Activated T-cell treated with anti-CD3 and anti-CD28 coated beads, Interleukin-2, amount 50 U/mL, for 72 hours (primary cell): ENCODE results near the gene KCNK4. TPM values are rescaled to one million over a fixed set of nuclear protein-coding genes. Genes with fewer than 3 reads are reported as not detected.
A peak's percentile ranks its signal among the peaks of the same experiment; 100 is the strongest.
"Not testable (repeated sequence)": the region's sequence is repeated elsewhere in the genome, so short reads cannot be mapped to it uniquely, and the experiment has no call there.

Experiments
- ATAC-seq, 2 donors: fragments of 150-1000 bp; cut with Tn5 transposase; replicated peaks in 1 of 2; 2 replicates each; pipeline ENCODE4 v1.10.0; 2021; ENCODE audit warnings: moderate library complexity in 2 of 2, mild to moderate bottlenecking in 1 of 2
- DNase-seq, 2 donors: peaks; one replicate each; pipeline ENCODE4 v3.0.0; 2021 to 2022; ENCODE audit warnings: mixed read lengths in 1 of 2
- H3K27ac Mint-ChIP-seq: one replicate; pipeline ENCODE4 v1.8.0; 2022; ENCODE audit warnings: mild to moderate bottlenecking, moderate library complexity, mixed read lengths
- H3K27me3 Mint-ChIP-seq: one replicate; pipeline ENCODE4 v1.8.0; 2022; ENCODE audit warnings: low read depth, mixed read lengths
- H3K36me3 Mint-ChIP-seq, 2 donors: one replicate each; pipeline ENCODE4 v1.8.0; 2022; ENCODE audit warnings: mixed read lengths in 2 of 2, mild to moderate bottlenecking in 1 of 2; ENCODE audit not compliant: insufficient read depth in 2 of 2
- H3K4me1 Mint-ChIP-seq: one replicate; pipeline ENCODE4 v1.8.0; 2022; ENCODE audit warnings: low read depth, mixed read lengths
- H3K4me3 Mint-ChIP-seq, 2 donors: one replicate each; pipeline ENCODE4 v1.8.0; 2022; ENCODE audit warnings: mild to moderate bottlenecking in 2 of 2, mixed read lengths in 2 of 2, moderate library complexity in 2 of 2
- H3K9me3 Mint-ChIP-seq, 2 donors: one replicate each; pipeline ENCODE4 v1.8.0; 2022; ENCODE audit warnings: mixed read lengths in 2 of 2
- total RNA-seq, 2 donors: library from RNA; stranded (reverse); gene quantifications; one replicate each; pipeline ENCODE4 v1.2.3, GENCODE V29; 2022

KCNK4 gene
- under 1 TPM in 1 of 2 donors, not detected in 1; 0.35 TPM for total RNA-seq

- Mint-ChIP-seq H3K36me3 (peaks cover 4 to 5% of the 10 kb centered on the region in 2 donors), H3K27me3 (peaks cover 45% of the 10 kb centered on the region), H3K9me3 (no peaks in the 10 kb centered on the region), H3K4me3 (peak within 1 kb of the TSS; percentile 73 to 79), H3K27ac (peak within 1 kb of the TSS; percentile 43), H3K4me1 (peaks cover 8% of the 10 kb centered on the region)
- ATAC-seq (peak in 1 of 2 donors; percentile 5), DNase-seq (no peak)
These were observed at the start of gene KCNK4 for GRCh38 chr11:64291262-64291751. KCNK4 (plus strand) TSS chr11:64291302; CDS start chr11:64293019, 1,717 bp downstream.

- ATAC-seq: peak; percentile 5 to 8
- DNase-seq: no peak
- Mint-ChIP-seq H3K36me3 (peaks cover 1% of the 10 kb centered on the region in 2 donors), H3K4me1 (peaks cover 33% of the 10 kb centered on the region), H3K27me3 (no peaks in the 10 kb centered on the region), H3K27ac (peak overlapping the region; percentile 88), H3K9me3 (no peaks in the 10 kb centered on the region), H3K4me3 (peak overlapping the region; percentile 88 to 93)
These were observed 49.4 kb upstream of the KCNK4 start for GRCh38 chr11:64241491-64242374.

GRCh38 chr11:64243236-64243854, 47.8 kb upstream of the KCNK4 start:
- no peak for ATAC-seq
- Mint-ChIP-seq H3K27ac (no peak overlapping the region), H3K36me3 (peaks cover 1% of the 10 kb centered on the region in 2 donors), H3K27me3 (no peaks in the 10 kb centered on the region), H3K4me1 (peaks cover 40% of the 10 kb centered on the region), H3K9me3 (no peaks in the 10 kb centered on the region), H3K4me3 (peak overlapping the region; percentile 88 to 93)
- DNase-seq: no peak

- peak overlapping the region; percentile 31 to 93 for H3K4me3 Mint-ChIP-seq
- no peak overlapping the region for H3K27ac Mint-ChIP-seq
- DNase-seq: no peak
- no peaks in the 10 kb centered on the region for H3K9me3 Mint-ChIP-seq
- H3K36me3 Mint-ChIP-seq: peaks cover 1% of the 10 kb centered on the region in 2 donors
- no peak for ATAC-seq
- H3K4me1 Mint-ChIP-seq: peaks cover 40% of the 10 kb centered on the region
- no peaks in the 10 kb centered on the region for H3K27me3 Mint-ChIP-seq
These were observed 47.0 kb upstream of the KCNK4 start for GRCh38 chr11:64244107-64244506.

GRCh38 chr11:64244966-64245365, 46.1 kb upstream of the KCNK4 start:
- Mint-ChIP-seq H3K4me1 (peaks cover 42% of the 10 kb centered on the region), H3K27ac (no peak overlapping the region)
- DNase-seq: no peak

GRCh38 chr11:64245401-64245796, 45.7 kb upstream of the KCNK4 start:
- ATAC-seq (no peak), DNase-seq (peak in 1 of 2 donors; percentile 31)
- no peak overlapping the region for H3K27ac Mint-ChIP-seq
- H3K4me1 Mint-ChIP-seq: peaks cover 41% of the 10 kb centered on the region
- peaks cover 1% of the 10 kb centered on the region in 2 donors for H3K36me3 Mint-ChIP-seq
- H3K9me3 Mint-ChIP-seq: no peaks in the 10 kb centered on the region
- H3K27me3 Mint-ChIP-seq: no peaks in the 10 kb centered on the region
- peak overlapping the region; percentile 93 for H3K4me3 Mint-ChIP-seq

More at GRCh38 chr11:64244966-64245365, 46.1 kb upstream of the KCNK4 start:
- no peak for ATAC-seq
- H3K36me3 Mint-ChIP-seq: peaks cover 1% of the 10 kb centered on the region in 2 donors
- peak overlapping the region; percentile 93 for H3K4me3 Mint-ChIP-seq
- no peaks in the 10 kb centered on the region for H3K27me3 Mint-ChIP-seq
- no peaks in the 10 kb centered on the region for H3K9me3 Mint-ChIP-seq

GRCh38 chr11:64245797-64246620, 45.1 kb upstream of the KCNK4 start:
- peak overlapping the region; percentile 65 for H3K27ac Mint-ChIP-seq
- H3K4me3 Mint-ChIP-seq: peak overlapping the region; percentile 93
- no peaks in the 10 kb centered on the region for H3K9me3 Mint-ChIP-seq
- DNase-seq (peak; percentile 79 to 88), ATAC-seq (peak; percentile 12)
- H3K27me3 Mint-ChIP-seq: no peaks in the 10 kb centered on the region
- H3K4me1 Mint-ChIP-seq: peaks cover 44% of the 10 kb centered on the region
- H3K36me3 Mint-ChIP-seq: peaks cover 1% of the 10 kb centered on the region in 2 donors

GRCh38 chr11:64246621-64246870, 44.6 kb upstream of the KCNK4 start:
- not testable (repeated sequence) for H3K36me3 Mint-ChIP-seq, H3K9me3 Mint-ChIP-seq

GRCh38 chr11:64246871-64247728, 44.0 kb upstream of the KCNK4 start, which contains the start of gene PPP1R14B:
PPP1R14B (minus strand) TSS chr11:64246943; CDS start chr11:64246673, 270 bp downstream.
- Mint-ChIP-seq H3K27me3 (no peaks in the 10 kb centered on the region), H3K4me3 (peak within 1 kb of the TSS; percentile 93), H3K9me3 (no peaks in the 10 kb centered on the region), H3K27ac (peak within 1 kb of the TSS; percentile 65), H3K4me1 (peaks cover 50% of the 10 kb centered on the region), H3K36me3 (no peaks in the 10 kb centered on the region)
- ATAC-seq (peak; percentile 66 to 72), DNase-seq (peak; percentile 87 to 91)

More at GRCh38 chr11:64246621-64246870, 44.6 kb upstream of the KCNK4 start:
- Mint-ChIP-seq H3K4me1 (peaks cover 44% of the 10 kb centered on the region), H3K4me3 (peak overlapping the region; percentile 88 to 91)
- H3K27me3 Mint-ChIP-seq, H3K27ac Mint-ChIP-seq, DNase-seq: not testable (repeated sequence)
- ATAC-seq: peak; percentile 14 to 25

GRCh38 chr11:64247729-64248531, 43.2 kb upstream of the KCNK4 start:
- no peaks in the 10 kb centered on the region for H3K36me3 Mint-ChIP-seq
- H3K27me3 Mint-ChIP-seq: no peaks in the 10 kb centered on the region
- DNase-seq: no peak
- peaks cover 46% of the 10 kb centered on the region for H3K4me1 Mint-ChIP-seq
- H3K27ac Mint-ChIP-seq: no peak overlapping the region
- peak overlapping the region; percentile 65 to 88 for H3K4me3 Mint-ChIP-seq
- H3K9me3 Mint-ChIP-seq: no peaks in the 10 kb centered on the region
- no peak for ATAC-seq

- Mint-ChIP-seq H3K27me3 (no peaks in the 10 kb centered on the region), H3K9me3 (no peaks in the 10 kb centered on the region), H3K36me3 (no peaks in the 10 kb centered on the region), H3K4me3 (peak overlapping the region in 1 of 2 donors; percentile 88), H3K27ac (no peak overlapping the region), H3K4me1 (peaks cover 39% of the 10 kb centered on the region)
- no peak for DNase-seq
- no peak for ATAC-seq
These were observed 42.5 kb upstream of the KCNK4 start for GRCh38 chr11:64248578-64248977.
